ENCODE data around the gene DNAJC5. TPM values are rescaled to one million over a fixed set of nuclear protein-coding genes. Genes with fewer than 3 reads are reported as not detected.
"Not testable (repeated sequence)": the region's sequence is repeated elsewhere in the genome, so short reads cannot be mapped to it uniquely, and the experiment has no call there.

DNAJC5 gene
- total and polyA plus RNA-seq, 2 donors, result 23.3 to 26.1 TPM

DNA sequence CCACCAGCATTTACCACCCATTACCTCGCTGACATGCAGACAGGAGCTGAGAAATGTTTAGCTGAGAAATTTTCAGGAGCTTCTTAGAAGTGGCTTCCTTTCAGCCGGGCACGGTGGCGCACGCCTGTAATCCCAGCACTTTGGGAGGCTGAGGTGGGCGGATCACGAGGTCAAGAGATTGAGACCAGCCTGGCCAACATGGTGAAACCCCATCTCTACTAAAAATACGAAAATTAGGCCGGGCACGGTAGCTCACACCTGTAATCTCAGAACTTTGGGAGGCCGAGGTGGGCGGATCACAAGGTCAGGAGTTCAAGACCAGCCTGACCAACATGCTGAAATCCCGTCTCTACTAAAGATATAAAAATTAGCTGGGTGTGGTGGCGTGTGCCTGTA is 43.4 kb upstream of the DNAJC5 start:
- H3K27me3 ChIP-seq (ENCODE audit: control insufficient read depth in 2 of 2, insufficient read depth in 1 of 2, low read length in 1 of 2), result peaks cover 10 to 68% of the 10 kb centered on the region in 2 donors
- H3K9me3 ChIP-seq (ENCODE audit: control insufficient read depth in 2 of 2, insufficient read depth in 1 of 2, low read length in 1 of 2); DNase-seq (ENCODE audit: low read depth in 6 of 9, low spot score in 9 of 9); H3K27ac ChIP-seq (ENCODE audit: low read depth in 1 of 2, low read length in 1 of 2); H3K4me3 ChIP-seq (ENCODE audit: low read length in 2 of 2); H3K36me3 ChIP-seq (ENCODE audit: control insufficient read depth in 2 of 2, insufficient read depth in 2 of 2, low read length in 1 of 2): not testable (repeated sequence)
- H3K4me1 ChIP-seq (ENCODE audit: control insufficient read depth in 2 of 2, insufficient read depth in 2 of 2, low read length in 2 of 2), result peaks cover 0 to 23% of the 10 kb centered on the region in 2 donors
- WGBS, result 97% methylated on average over 14 of the region's 14 CpGs

DNA sequence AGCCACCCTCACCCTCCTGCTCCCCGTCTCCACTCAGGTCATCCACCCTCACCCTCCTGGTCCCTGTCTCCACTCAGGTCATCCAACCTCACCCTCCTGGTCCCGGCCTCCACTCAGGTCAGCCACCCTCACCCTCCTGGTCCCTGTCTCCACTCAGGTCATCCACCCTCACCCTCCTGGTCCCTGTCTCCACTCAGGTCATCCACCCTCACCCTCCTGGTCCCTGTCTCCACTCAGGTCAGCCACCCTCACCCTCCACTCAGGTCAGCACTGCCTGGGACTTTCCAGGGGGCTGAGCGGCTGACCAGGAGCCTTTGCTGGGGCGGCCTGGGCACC is 41.2 kb upstream of the DNAJC5 start:
- H3K36me3 ChIP-seq (ENCODE audit: control insufficient read depth in 2 of 2, insufficient read depth in 2 of 2, low read length in 1 of 2); H3K9me3 ChIP-seq (ENCODE audit: control insufficient read depth in 2 of 2, insufficient read depth in 1 of 2, low read length in 1 of 2); DNase-seq (ENCODE audit: low read depth in 6 of 9, low spot score in 9 of 9); H3K4me3 ChIP-seq (ENCODE audit: low read length in 2 of 2): not testable (repeated sequence)
- Histone ChIP-seq H3K4me1 (ENCODE audit: control insufficient read depth in 2 of 2, insufficient read depth in 2 of 2, low read length in 2 of 2) (peaks cover 7 to 25% of the 10 kb centered on the region in 2 donors), H3K27me3 (ENCODE audit: control insufficient read depth in 2 of 2, insufficient read depth in 1 of 2, low read length in 1 of 2) (peaks cover 3 to 61% of the 10 kb centered on the region in 2 donors), H3K27ac (ENCODE audit: low read depth in 1 of 2, low read length in 1 of 2) (peak overlapping the region in 1 of 2 donors; percentile 11)
- 72% methylated on average over 4 of the region's 4 CpGs for WGBS

DNA sequence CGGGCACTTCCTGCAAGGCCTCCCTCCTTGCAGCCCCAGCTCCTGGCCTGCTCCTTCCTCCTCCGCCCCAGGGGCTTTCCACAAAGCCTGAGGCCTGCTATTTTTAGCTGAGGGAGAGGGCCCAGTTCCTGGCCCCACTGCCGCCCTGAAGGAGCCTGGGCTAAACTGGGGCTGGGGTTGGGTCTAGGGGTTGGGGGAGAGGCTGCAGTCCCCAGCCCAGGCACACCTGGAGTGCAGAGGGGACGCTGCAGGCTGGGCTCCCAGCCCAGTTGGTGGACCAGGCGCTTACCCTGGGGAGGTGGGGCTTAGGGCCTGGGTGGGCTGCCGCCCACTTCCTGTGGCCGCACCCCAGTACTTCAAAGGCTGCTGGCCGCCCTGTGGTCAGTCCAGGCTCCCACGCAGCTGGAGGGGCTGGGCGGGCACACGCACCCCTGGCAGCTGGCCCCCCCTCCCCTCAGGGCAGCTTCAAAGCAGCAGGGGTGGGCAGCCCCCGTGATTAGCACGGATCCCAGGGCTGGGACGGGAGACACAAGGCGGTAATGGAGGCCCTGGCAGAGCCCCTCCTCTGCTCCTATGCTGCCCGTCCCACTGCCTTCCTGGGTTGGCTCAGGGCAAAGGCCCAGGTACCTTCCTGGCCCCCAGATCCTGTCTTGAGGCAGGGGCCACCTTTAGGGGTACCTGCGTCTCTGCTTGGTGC is 40.7 kb upstream of the DNAJC5 start:
- Histone ChIP-seq H3K4me3 (ENCODE audit: low read length in 2 of 2) (no peak overlapping the region), H3K36me3 (ENCODE audit: control insufficient read depth in 2 of 2, insufficient read depth in 2 of 2, low read length in 1 of 2) (no peaks in the 10 kb centered on the region), H3K27me3 (ENCODE audit: control insufficient read depth in 2 of 2, insufficient read depth in 1 of 2, low read length in 1 of 2) (peaks cover 3 to 62% of the 10 kb centered on the region in 2 donors), H3K4me1 (ENCODE audit: control insufficient read depth in 2 of 2, insufficient read depth in 2 of 2, low read length in 2 of 2) (peaks cover 7 to 30% of the 10 kb centered on the region in 2 donors), H3K9me3 (ENCODE audit: control insufficient read depth in 2 of 2, insufficient read depth in 1 of 2, low read length in 1 of 2) (peaks cover 0 to 3% of the 10 kb centered on the region in 2 donors), H3K27ac (ENCODE audit: low read depth in 1 of 2, low read length in 1 of 2) (peak overlapping the region; percentile 42 to 62)
- DNase-seq (ENCODE audit: low read depth in 6 of 9, low spot score in 9 of 9), result peak in 1 of 9 donors; percentile 18
- 23% methylated on average over 17 of the region's 17 CpGs for WGBS

DNA sequence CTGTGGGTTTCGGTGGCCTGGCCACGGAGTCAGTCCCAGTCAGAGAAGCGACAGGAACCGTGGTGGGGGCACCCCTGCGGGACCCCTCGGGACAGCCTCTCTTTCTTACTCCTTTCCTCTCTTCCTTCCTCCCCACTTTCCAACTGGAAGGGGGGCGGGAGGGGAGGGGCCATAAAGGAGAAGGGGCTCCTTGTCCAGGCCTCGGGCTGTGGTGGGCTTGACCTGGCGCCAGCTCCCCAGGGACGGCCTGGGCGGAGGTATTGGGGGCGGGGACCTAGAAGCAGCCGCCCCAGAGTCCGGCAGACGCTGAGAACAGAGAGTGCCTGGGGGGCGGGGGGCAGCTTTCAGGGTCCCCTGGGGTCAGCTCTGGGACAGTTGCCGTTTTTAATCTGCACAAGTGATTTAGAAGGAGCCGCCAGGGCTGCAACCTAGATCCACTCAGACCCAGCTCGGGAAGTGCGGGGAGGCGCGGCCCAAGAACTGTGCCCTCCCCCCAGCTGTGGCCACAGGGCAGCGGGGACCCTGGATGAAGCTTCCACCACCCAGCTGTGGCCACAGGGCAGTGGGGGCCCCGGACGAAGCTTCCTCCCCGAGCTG is 40.1 kb upstream of the DNAJC5 start:
- 50% methylated on average over 26 of the region's 26 CpGs for WGBS
- peaks cover 3 to 62% of the 10 kb centered on the region in 2 donors for H3K27me3 ChIP-seq (ENCODE audit: control insufficient read depth in 2 of 2, insufficient read depth in 1 of 2, low read length in 1 of 2)
- no peak overlapping the region for H3K4me3 ChIP-seq (ENCODE audit: low read length in 2 of 2)
- peaks cover 0 to 3% of the 10 kb centered on the region in 2 donors for H3K9me3 ChIP-seq (ENCODE audit: control insufficient read depth in 2 of 2, insufficient read depth in 1 of 2, low read length in 1 of 2)
- no peak overlapping the region for H3K27ac ChIP-seq (ENCODE audit: low read depth in 1 of 2, low read length in 1 of 2)
- H3K36me3 ChIP-seq (ENCODE audit: control insufficient read depth in 2 of 2, insufficient read depth in 2 of 2, low read length in 1 of 2), result no peaks in the 10 kb centered on the region
- peaks cover 7 to 33% of the 10 kb centered on the region in 2 donors for H3K4me1 ChIP-seq (ENCODE audit: control insufficient read depth in 2 of 2, insufficient read depth in 2 of 2, low read length in 2 of 2)
- no peak for DNase-seq (ENCODE audit: low read depth in 6 of 9, low spot score in 9 of 9)

DNA sequence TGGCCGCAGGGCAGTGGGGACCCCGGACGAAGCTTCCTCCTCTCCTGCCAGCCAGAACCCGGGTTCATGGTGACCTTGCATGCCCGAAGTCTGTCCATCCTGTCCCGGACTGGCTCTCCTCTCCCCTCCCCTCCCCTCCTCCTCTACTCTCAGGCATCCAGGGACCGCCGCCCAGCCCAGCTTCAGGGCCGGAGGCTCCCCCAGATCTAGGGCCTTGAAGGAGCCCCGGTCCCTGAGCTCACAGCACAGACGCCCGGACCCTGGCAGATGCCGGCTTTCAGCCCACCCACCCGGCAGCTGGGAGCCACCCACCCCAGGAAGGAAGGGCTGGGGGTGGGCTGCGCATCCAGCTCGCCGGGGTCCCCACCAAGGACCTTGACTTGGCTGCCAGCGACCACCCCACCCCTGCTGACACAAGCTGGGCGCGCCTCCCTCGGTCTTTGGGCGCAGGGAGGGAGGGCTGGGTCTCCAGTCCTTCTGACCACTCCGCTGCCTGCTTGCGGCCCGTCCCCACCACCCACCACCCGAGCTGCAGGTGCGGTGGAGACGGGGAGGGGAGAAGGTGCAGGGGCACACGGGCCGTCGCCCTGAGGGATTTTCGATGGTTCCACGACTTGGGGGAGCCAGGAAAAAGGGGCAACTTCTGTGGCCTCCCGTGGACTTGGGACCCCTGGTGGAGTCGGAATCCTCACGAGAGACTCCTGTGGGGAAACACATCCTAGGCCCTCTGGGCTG is 39.4 kb upstream of the DNAJC5 start:
- DNase-seq (ENCODE audit: low read depth in 6 of 9, low spot score in 9 of 9), result no peak
- 92% methylated on average over 36 of the region's 36 CpGs for WGBS
- Histone ChIP-seq H3K27me3 (ENCODE audit: control insufficient read depth in 2 of 2, insufficient read depth in 1 of 2, low read length in 1 of 2) (peaks cover 3 to 61% of the 10 kb centered on the region in 2 donors), H3K4me3 (ENCODE audit: low read length in 2 of 2) (no peak overlapping the region), H3K9me3 (ENCODE audit: control insufficient read depth in 2 of 2, insufficient read depth in 1 of 2, low read length in 1 of 2) (peaks cover 0 to 3% of the 10 kb centered on the region in 2 donors), H3K36me3 (ENCODE audit: control insufficient read depth in 2 of 2, insufficient read depth in 2 of 2, low read length in 1 of 2) (no peaks in the 10 kb centered on the region), H3K4me1 (ENCODE audit: control insufficient read depth in 2 of 2, insufficient read depth in 2 of 2, low read length in 2 of 2) (peaks cover 7 to 33% of the 10 kb centered on the region in 2 donors), H3K27ac (ENCODE audit: low read depth in 1 of 2, low read length in 1 of 2) (no peak overlapping the region)

DNA sequence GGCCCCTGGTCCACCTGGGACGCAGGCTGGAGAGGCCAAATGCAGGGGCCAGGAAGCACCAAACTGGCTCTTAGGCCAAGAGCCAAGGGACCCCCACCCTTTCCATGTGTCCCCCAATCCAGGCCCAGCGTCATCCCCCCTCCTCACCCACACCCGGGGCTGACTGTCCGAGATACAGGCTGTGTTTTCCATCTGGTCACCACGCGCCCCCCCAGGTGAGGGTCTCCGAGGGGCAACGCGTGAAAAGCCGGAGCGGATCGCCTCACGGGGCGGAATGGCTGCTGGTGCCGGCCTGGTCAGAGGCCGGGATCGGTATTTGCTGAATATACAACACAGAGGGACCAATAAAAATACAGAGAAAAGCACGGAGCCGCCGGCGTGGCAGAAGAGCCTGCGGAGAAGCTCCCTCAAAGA is 38.8 kb upstream of the DNAJC5 start:
- no peak overlapping the region for H3K4me3 ChIP-seq (ENCODE audit: low read length in 2 of 2)
- H3K27me3 ChIP-seq (ENCODE audit: control insufficient read depth in 2 of 2, insufficient read depth in 1 of 2, low read length in 1 of 2), result peaks cover 3 to 56% of the 10 kb centered on the region in 2 donors
- 94% methylated on average over 22 of the region's 22 CpGs for WGBS
- no peak for DNase-seq (ENCODE audit: low read depth in 6 of 9, low spot score in 9 of 9)
- H3K36me3 ChIP-seq (ENCODE audit: control insufficient read depth in 2 of 2, insufficient read depth in 2 of 2, low read length in 1 of 2), result no peaks in the 10 kb centered on the region
- peaks cover 7 to 33% of the 10 kb centered on the region in 2 donors for H3K4me1 ChIP-seq (ENCODE audit: control insufficient read depth in 2 of 2, insufficient read depth in 2 of 2, low read length in 2 of 2)
- H3K9me3 ChIP-seq (ENCODE audit: control insufficient read depth in 2 of 2, insufficient read depth in 1 of 2, low read length in 1 of 2), result peaks cover 0 to 3% of the 10 kb centered on the region in 2 donors
- H3K27ac ChIP-seq (ENCODE audit: low read depth in 1 of 2, low read length in 1 of 2), result no peak overlapping the region

DNA sequence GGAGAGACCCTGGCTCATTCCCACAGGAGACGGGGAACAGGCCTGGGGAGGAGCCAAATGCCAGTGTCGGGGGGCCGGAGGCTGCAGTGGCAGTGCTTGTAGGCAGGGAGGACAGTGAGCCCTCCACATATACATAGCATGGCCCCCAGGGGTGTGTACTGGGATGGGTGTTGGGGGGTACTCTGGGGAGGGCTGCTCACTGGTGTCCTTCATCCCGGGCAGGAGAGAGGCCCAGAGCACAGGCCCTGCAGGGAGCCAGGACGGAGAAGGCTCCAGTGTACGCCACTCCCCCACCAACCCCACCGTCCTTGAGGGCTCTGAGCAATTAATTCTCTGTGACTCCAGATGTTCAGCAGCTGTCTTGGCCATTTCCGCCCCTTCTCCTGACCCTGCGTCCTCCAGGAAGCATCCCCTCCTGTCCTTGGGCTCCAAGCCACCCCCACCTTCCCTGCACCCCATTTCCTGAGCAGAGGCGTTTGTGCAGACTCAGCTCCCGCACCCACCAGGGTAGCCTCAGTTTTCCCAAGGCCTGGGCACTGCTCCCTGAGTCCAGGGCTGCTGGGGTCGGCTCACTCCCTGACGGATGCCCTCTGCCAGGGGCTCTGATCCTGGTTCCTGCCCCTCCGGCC is 37.0 kb upstream of the DNAJC5 start:
- H3K4me1 ChIP-seq (ENCODE audit: control insufficient read depth in 2 of 2, insufficient read depth in 2 of 2, low read length in 2 of 2), result peaks cover 7 to 33% of the 10 kb centered on the region in 2 donors
- peaks cover 5 to 17% of the 10 kb centered on the region in 2 donors for H3K36me3 ChIP-seq (ENCODE audit: control insufficient read depth in 2 of 2, insufficient read depth in 2 of 2, low read length in 1 of 2)
- H3K27me3 ChIP-seq (ENCODE audit: control insufficient read depth in 2 of 2, insufficient read depth in 1 of 2, low read length in 1 of 2), result peaks cover 3 to 49% of the 10 kb centered on the region in 2 donors
- peak overlapping the region in 1 of 2 donors; percentile 31 for H3K27ac ChIP-seq (ENCODE audit: low read depth in 1 of 2, low read length in 1 of 2)
- 59% methylated on average over 14 of the region's 14 CpGs for WGBS
- DNase-seq (ENCODE audit: low read depth in 6 of 9, low spot score in 9 of 9), result no peak
- peaks cover 1 to 3% of the 10 kb centered on the region in 2 donors for H3K9me3 ChIP-seq (ENCODE audit: control insufficient read depth in 2 of 2, insufficient read depth in 1 of 2, low read length in 1 of 2)
- peak overlapping the region in 1 of 2 donors; percentile 20 for H3K4me3 ChIP-seq (ENCODE audit: low read length in 2 of 2)

DNA sequence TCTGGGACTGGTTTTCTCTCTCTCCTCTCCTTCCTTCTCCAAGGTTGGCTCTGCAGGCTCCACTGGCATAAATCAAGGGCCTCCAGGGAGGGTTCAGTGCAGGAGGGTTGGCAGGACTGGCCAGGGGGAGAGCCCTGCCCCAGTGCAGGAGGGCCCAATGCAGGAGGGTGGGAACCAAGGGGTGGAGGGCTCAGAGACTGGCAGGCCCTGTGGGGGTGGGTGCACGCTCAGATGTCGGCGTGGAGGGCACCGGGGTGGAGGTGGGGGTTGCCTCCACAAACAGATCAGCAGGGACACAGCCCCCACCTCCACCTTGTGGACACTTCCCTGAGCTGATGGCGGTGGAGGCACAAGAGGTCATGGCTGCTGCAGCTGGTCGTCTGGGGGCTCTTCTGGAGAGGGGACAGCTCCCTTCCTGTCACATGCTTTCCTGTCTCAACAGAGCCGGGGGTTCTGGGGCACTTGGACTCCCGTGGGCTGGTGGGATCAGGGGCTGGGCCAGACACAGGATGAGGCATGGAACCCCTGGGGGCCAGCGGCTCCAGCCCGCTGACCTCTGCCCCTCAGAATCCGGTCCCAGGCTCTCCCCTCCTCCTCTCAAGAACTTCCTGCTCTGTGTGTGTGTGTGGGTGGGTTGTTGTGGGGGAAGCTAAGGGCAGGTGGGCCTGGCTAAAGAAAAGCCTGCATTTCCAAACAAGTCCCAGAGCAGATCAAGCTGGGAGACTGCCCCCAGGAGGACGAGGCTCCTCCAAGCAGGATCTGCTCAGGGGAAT is 36.3 kb upstream of the DNAJC5 start:
- 3% methylated on average over 12 of the region's 12 CpGs for WGBS

More for the DNA sequence above, 36.3 kb upstream of the DNAJC5 start:
- Histone ChIP-seq H3K4me3 (ENCODE audit: low read length in 2 of 2) (peak overlapping the region; percentile 20 to 27), H3K36me3 (ENCODE audit: control insufficient read depth in 2 of 2, insufficient read depth in 2 of 2, low read length in 1 of 2) (peaks cover 5 to 18% of the 10 kb centered on the region in 2 donors), H3K27ac (ENCODE audit: low read depth in 1 of 2, low read length in 1 of 2) (peak overlapping the region; percentile 11 to 61), H3K4me1 (ENCODE audit: control insufficient read depth in 2 of 2, insufficient read depth in 2 of 2, low read length in 2 of 2) (peaks cover 7 to 37% of the 10 kb centered on the region in 2 donors), H3K9me3 (ENCODE audit: control insufficient read depth in 2 of 2, insufficient read depth in 1 of 2, low read length in 1 of 2) (peaks cover 1 to 3% of the 10 kb centered on the region in 2 donors), H3K27me3 (ENCODE audit: control insufficient read depth in 2 of 2, insufficient read depth in 1 of 2, low read length in 1 of 2) (peaks cover 3 to 45% of the 10 kb centered on the region in 2 donors)
- peak in 3 of 9 donors; percentile 14 to 52 (median 37) for DNase-seq (ENCODE audit: low read depth in 6 of 9, low spot score in 9 of 9)

All from thymus (tissue), 11 donors.